Endothelial cell of umbilical vein (primary cell): ENCODE data around the gene FBP2. TPM values are rescaled to one million over a fixed set of nuclear protein-coding genes. Genes with fewer than 3 reads are reported as not detected.

ENCODE experiments used
- BruUV-seq: library from RNA; stranded (reverse); fragments of 400-500 nt; replicated peaks from 2 replicates; lab custom pipeline; 2021; lab: Mats Ljungman, UMichigan
- CTCF ChIA-PET: fragments of 300-600, 350-600 bp; sonication (Branson Sonifier 250); formaldehyde crosslinking; loops from one replicate; lab custom pipeline; 2021; ENCODE audit warnings: antibody characterized with exemption, inconsistent platforms; lab: Charles Lee
- POLR2A ChIA-PET: fragments of 300-600, 350-600 bp; sonication (Branson Sonifier 250); formaldehyde crosslinking; loops from one replicate; lab custom pipeline; 2021; ENCODE audit warnings: antibody characterized with exemption, inconsistent platforms; lab: Charles Lee
- DNase-seq: peaks from one replicate; pipeline ENCODE4 v3.0.0-alpha.2; 2011; ENCODE audit warnings: low read depth, low spot score
- FAIRE-seq: peaks from 2 replicates; lab custom pipeline; 2011; peaks lifted over from hg19 to GRCh38; lab: Jason Lieb, UNC
- H2AFZ ChIP-seq: 2 replicates; pipeline ENCODE4 v1.6.0; 2012; ENCODE audit warnings: low read depth, low read length, control low read depth, inconsistent platforms
- H3K27ac ChIP-seq: 2 replicates; pipeline ENCODE4 v1.5.1; 2011; ENCODE audit warnings: low read depth, mild to moderate bottlenecking, control low read depth, low read length, moderate library complexity; ENCODE audit not compliant: insufficient read depth
- H3K27me3 ChIP-seq, 2 experiments: 2 replicates each; pipeline versions ENCODE4 v1.6.0 to v1.6.1; 2011; ENCODE audit warnings: low read length in 2 of 2, mixed read lengths in 1 of 2; ENCODE audit not compliant: control insufficient read depth in 2 of 2, insufficient read depth in 2 of 2
- H3K36me3 ChIP-seq, 2 experiments: 2 replicates in 1 of 2; 3 replicates in 1 of 2; pipeline ENCODE4 v1.5.1; 2011; ENCODE audit warnings: low read length in 2 of 2, mild to moderate bottlenecking in 1 of 2, moderate library complexity in 1 of 2; ENCODE audit not compliant: control insufficient read depth in 2 of 2, insufficient read depth in 2 of 2; ENCODE audit errors: extremely low read depth in 1 of 2
- H3K4me1 ChIP-seq: 3 replicates; pipeline ENCODE4 v1.5.1; 2011; ENCODE audit warnings: mild to moderate bottlenecking, low read length; ENCODE audit not compliant: control insufficient read depth, insufficient read depth; ENCODE audit errors: extremely low read depth
- H3K4me2 ChIP-seq: 2 replicates; pipeline ENCODE4 v1.6.1; 2011; ENCODE audit warnings: low read length, control low read depth, mixed read lengths; ENCODE audit not compliant: insufficient read depth
- H3K4me3 ChIP-seq, 3 experiments: fragments of 200-600 bp in 1 of 3; sonication (generic), shearing (Covaris generic) in 1 of 3; replicated peaks in 1 of 3; 2 replicates each; pipeline ENCODE4 v1.5.1; 2011 to 2016; ENCODE audit warnings: control low read depth in 3 of 3, low read length in 3 of 3, mild to moderate bottlenecking in 2 of 3, inconsistent platforms in 1 of 3, low read depth in 1 of 3, moderate library complexity in 1 of 3; ENCODE audit not compliant: insufficient read depth in 1 of 3
- H3K79me2 ChIP-seq: 2 replicates; pipeline ENCODE4 v1.6.0; 2012; ENCODE audit warnings: low read length, inconsistent platforms; ENCODE audit not compliant: control insufficient read depth, insufficient read depth
- H3K9ac ChIP-seq: replicated peaks from 2 replicates; pipeline ENCODE3; 2011; ENCODE audit warnings: low read length, control low read depth; ENCODE audit not compliant: insufficient read depth; ENCODE audit errors: extremely low read depth
- H3K9me1 ChIP-seq: replicated peaks from 3 replicates; pipeline ENCODE4 v1.6.0; 2011; ENCODE audit warnings: mild to moderate bottlenecking, low read length; ENCODE audit not compliant: control insufficient read depth, insufficient read depth; ENCODE audit errors: extremely low read depth
- H3K9me3 ChIP-seq: replicated peaks from 2 replicates; pipeline ENCODE4 v1.5.1; 2012; ENCODE audit warnings: low read length, inconsistent platforms; ENCODE audit not compliant: control insufficient read depth, insufficient read depth
- H4K20me1 ChIP-seq: replicated peaks from 2 replicates; pipeline ENCODE3; 2011; ENCODE audit warnings: mild to moderate bottlenecking, low read length; ENCODE audit not compliant: control insufficient read depth, insufficient read depth; ENCODE audit errors: extremely low read depth
- CTCF ChIP-seq, 2 donors: IDR thresholded peaks; 1 replicate in 1 of 2; 2 replicates in 1 of 2; pipeline ENCODE4 v1.5.1; 2011; ENCODE audit warnings: low read length in 2 of 2, mild to moderate bottlenecking in 2 of 2, moderate library complexity in 2 of 2, control low read depth in 1 of 2, inconsistent platforms in 1 of 2, low read depth in 1 of 2; ENCODE audit not compliant: insufficient read depth in 1 of 2; ENCODE audit errors: extremely low read depth in 1 of 2
- EZH2 ChIP-seq: IDR thresholded peaks from 2 replicates; pipeline ENCODE4 v1.6.1; 2012; ENCODE audit warnings: borderline replicate concordance, low read depth, mild to moderate bottlenecking, moderate library complexity, low read length, inconsistent platforms; ENCODE audit not compliant: severe bottlenecking
- FOS ChIP-seq: IDR thresholded peaks from 2 replicates; pipeline ENCODE4 v1.6.1; 2011; ENCODE audit warnings: mild to moderate bottlenecking, low read length, moderate library complexity, borderline replicate concordance; ENCODE audit not compliant: insufficient read depth
- GATA2 ChIP-seq: IDR thresholded peaks from 2 replicates; pipeline ENCODE4 v1.7.0; 2011; ENCODE audit warnings: low read depth, mild to moderate bottlenecking, moderate library complexity, mixed read lengths, low read length; ENCODE audit not compliant: insufficient read length, insufficient read depth
- MAX ChIP-seq: IDR thresholded peaks from 2 replicates; pipeline ENCODE4 v1.6.1; 2011; ENCODE audit not compliant: insufficient read depth, insufficient read length
- POLR2AphosphoS5 ChIP-seq: IDR thresholded peaks from 2 replicates; pipeline ENCODE4 v1.6.1; 2012; ENCODE audit warnings: low read depth, mild to moderate bottlenecking, control low read depth, low read length, moderate library complexity; ENCODE audit not compliant: insufficient read depth
- dilution Hi-C: fragments of 300-500 bp; cut with MboI; formaldehyde crosslinking; loops from one replicate; pipeline ENCODE4 v1.15.0; 2019; ENCODE audit warnings: low sequenced_read_pairs; ENCODE audit not compliant: extremely low pct_ligation_motif_present
- intact Hi-C: fragments of 100-400 bp; cut with micrococcal nuclease; formaldehyde crosslinking; loops from one replicate; pipeline ENCODE4 v1.10.0; 2022
- polyA plus RNA-seq, 4 experiments: library from polyadenylated mRNA; depleted of rRNA in 3 of 4; stranded (reverse) in 3 of 4; unstranded in 1 of 4; fragments of >200 nt; gene quantifications; 2 replicates each; pipeline versions ENCODE4 v1.2.1 to v1.2.3, GENCODE V29; 2011 to 2012; ENCODE audit warnings: missing spikeins in 1 of 4
- total RNA-seq: library from RNA; stranded (reverse); gene quantifications from 2 replicates; pipeline ENCODE4 v1.2.3, GENCODE V29; 2021

The FBP2 gene
- total and polyA plus RNA-seq, 2 donors (not counting 3 experiments of a cell fraction or from before 2014, with no cell fraction given) = not detected

DNA sequence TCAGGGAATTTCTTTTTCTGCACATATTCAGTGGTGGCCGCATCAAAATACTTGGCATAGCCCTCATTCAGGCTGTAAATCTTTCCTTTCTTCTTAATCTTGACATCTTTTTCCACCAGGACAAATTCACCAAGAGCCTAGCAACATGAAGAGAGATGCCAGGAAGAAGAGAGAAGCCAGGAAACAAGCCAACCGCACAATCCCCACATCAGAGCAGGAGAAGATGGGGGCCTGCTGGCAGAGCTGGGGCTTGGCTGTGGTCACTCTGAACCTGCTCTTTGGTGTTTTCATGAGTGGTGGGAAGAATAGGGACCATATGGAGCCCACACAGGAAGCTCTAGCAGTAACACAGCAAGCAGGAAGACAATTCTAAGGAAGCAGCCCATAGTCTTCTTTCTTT, 26.4 kb downstream of the FBP2 start:
- H3K4me1 ChIP-seq = no peaks in the 10 kb centered on the region
- no peaks in the 10 kb centered on the region for H4K20me1 ChIP-seq
- no peak overlapping the region for H3K4me3 ChIP-seq
- H3K27me3 ChIP-seq = no peaks in the 10 kb centered on the region
- ChIA-PET CTCF (no interaction called here), POLR2A (no interaction called here)
- no peaks in the 10 kb centered on the region for H3K9me1 ChIP-seq
- no peaks in the 10 kb centered on the region for H3K79me2 ChIP-seq
- DNase-seq (no peak), FAIRE-seq (no peak)
- no peak overlapping the region for H3K4me2 ChIP-seq
- dilution Hi-C loops = no loop called here
- H3K9ac ChIP-seq = no peak overlapping the region
- no peak overlapping the region for H3K27ac ChIP-seq
- BruUV-seq = no TSS peak
- TF ChIP-seq GATA2 = no peak
- no peak for TF ChIP-seq CTCF (IDR thresholded peaks at IDR 0.05; ENCODE audit: extremely low read depth in 1 of 2, insufficient read depth in 1 of 2, low read depth in 1 of 2, low read length in 2 of 2)
- TF ChIP-seq POLR2AphosphoS5 = no peak
- no peak for TF ChIP-seq MAX
- no peak for TF ChIP-seq EZH2
- TF ChIP-seq FOS = no peak
- H2AFZ ChIP-seq = no peak overlapping the region
- no peaks in the 10 kb centered on the region for H3K36me3 ChIP-seq
- intact Hi-C loops = no loop called here
- no peaks in the 10 kb centered on the region for H3K9me3 ChIP-seq
